CD4-positive, alpha-beta T cell (primary cell): ENCODE measurements around the gene PLEKHA8. TPM values are rescaled to one million over a fixed set of nuclear protein-coding genes. Genes with fewer than 3 reads are reported as not detected.
"Not testable (repeated sequence)": the region's sequence is repeated elsewhere in the genome, so short reads cannot be mapped to it uniquely, and the experiment has no call there.

Experiments used
- ATAC-seq: fragments of 200-7000 bp; cut with Tn5 transposase; one replicate; pipeline ENCODE4 v1.10.0; 2022; ENCODE audit warnings: mild to moderate bottlenecking; ENCODE audit not compliant: poor library complexity
- CTCF ChIA-PET: fragments of 350-600 bp; sonication (Branson Sonifier 250); formaldehyde crosslinking; loops from one replicate; lab custom pipeline; 2021; ENCODE audit warnings: antibody characterized with exemption, inconsistent platforms; lab: Charles Lee
- POLR2A ChIA-PET: fragments of 350-600 bp; sonication (Branson Sonifier 250); formaldehyde crosslinking; loops from one replicate; lab custom pipeline; 2021; ENCODE audit warnings: antibody characterized with exemption, inconsistent platforms; lab: Charles Lee
- DNase-seq, 14 experiments: peaks; one replicate each; pipeline ENCODE4 v3.0.0-alpha.2; 2013 to 2020; ENCODE audit warnings: mixed read lengths in 2 of 14
- H3K27ac ChIP-seq, 2 donors: one replicate each; pipeline versions ENCODE4 v1.5.1 to v1.7.0; 2013; ENCODE audit warnings: low read length in 2 of 2, low read depth in 1 of 2, mild to moderate bottlenecking in 1 of 2
- H3K27me3 ChIP-seq, 2 experiments: 1 replicate in 1 of 2; 2 replicates in 1 of 2; pipeline versions ENCODE4 v1.6.1 to v1.7.0; 2013; ENCODE audit warnings: low read length in 2 of 2, control low read depth in 1 of 2, mild to moderate bottlenecking in 1 of 2, moderate library complexity in 1 of 2; ENCODE audit not compliant: insufficient read depth in 2 of 2, control insufficient read depth in 1 of 2
- H3K36me3 ChIP-seq: one replicate; pipeline ENCODE4 v1.6.1; 2013; ENCODE audit warnings: low read length, control low read depth; ENCODE audit not compliant: insufficient read depth
- H3K4me1 ChIP-seq: one replicate; pipeline ENCODE4 v1.6.1; 2013; ENCODE audit warnings: low read length, control low read depth; ENCODE audit not compliant: insufficient read depth
- H3K4me3 ChIP-seq: one replicate; pipeline ENCODE4 v1.5.1; 2013; ENCODE audit warnings: mild to moderate bottlenecking, low read length, moderate library complexity
- H3K9me3 ChIP-seq, 2 experiments: 1 replicate in 1 of 2; 2 replicates in 1 of 2; pipeline versions ENCODE4 v1.6.1 to v1.7.0; 2013; ENCODE audit warnings: low read length in 2 of 2, mild to moderate bottlenecking in 2 of 2, control low read depth in 1 of 2, moderate library complexity in 1 of 2; ENCODE audit not compliant: control insufficient read depth in 1 of 2, insufficient read depth in 1 of 2
- H3K27ac Mint-ChIP-seq: one replicate; pipeline ENCODE4 v1.8.0; 2020; ENCODE audit warnings: mixed read lengths
- H3K27me3 Mint-ChIP-seq: one replicate; pipeline ENCODE4 v1.8.0; 2021; ENCODE audit warnings: mixed read lengths
- H3K36me3 Mint-ChIP-seq: one replicate; pipeline ENCODE4 v1.8.0; 2021; ENCODE audit warnings: low read depth, mixed read lengths
- H3K4me1 Mint-ChIP-seq: one replicate; pipeline ENCODE4 v1.8.0; 2021; ENCODE audit warnings: low read depth, mixed read lengths
- H3K4me3 Mint-ChIP-seq: one replicate; pipeline ENCODE4 v1.8.0; 2020; ENCODE audit warnings: mild to moderate bottlenecking, mixed read lengths
- H3K9me3 Mint-ChIP-seq: one replicate; pipeline ENCODE4 v1.8.0; 2020; ENCODE audit warnings: mixed read lengths
- CTCF ChIP-seq: fragments of 200-600 bp; IDR thresholded peaks from one replicate; pipeline ENCODE4 v1.8.0; 2022; ENCODE audit warnings: antibody characterized with exemption, mild to moderate bottlenecking
- intact Hi-C, 2 experiments: fragments of 100-400 bp; cut with DNase I in 1 of 2; cut with micrococcal nuclease in 1 of 2; formaldehyde crosslinking; loops; one replicate each; pipeline versions ENCODE4 v1.15.1 to v1.9.0; 2023 to 2025; cut with DNase I, micrococcal nuclease
- total RNA-seq, 174 experiments: library from RNA in 2 of 174; stranded (reverse) in 2 of 174; gene quantifications; one replicate each; pipeline ENCODE4 v1.2.3 and lab custom pipeline; 2021 to 2026

PLEKHA8 gene
- total RNA-seq, 2 experiments from 2014 or later: 7.0 to 7.4 TPM

GRCh38 chr7:30093420-30093952, 65.3 kb downstream of the PLEKHA8 start:
- H3K9me3 ChIP-seq: peaks cover 0 to 6% of the 10 kb centered on the region in 2 experiments
- no peak for TF ChIP-seq CTCF
- POLR2A ChIA-PET: no interaction called here
- DNase-seq (no peak), ATAC-seq (no peak)
- Mint-ChIP-seq H3K27ac (no peak overlapping the region), H3K4me3 (no peak overlapping the region), H3K27me3 (no peaks in the 10 kb centered on the region), H3K36me3 (peaks cover 7% of the 10 kb centered on the region), H3K4me1 (no peaks in the 10 kb centered on the region), H3K9me3 (peaks cover 2% of the 10 kb centered on the region)
- no peak overlapping the region for H3K4me3 ChIP-seq
- no peaks in the 10 kb centered on the region for H3K27me3 ChIP-seq
- CTCF ChIA-PET: no interaction called here
- H3K4me1 ChIP-seq: no peaks in the 10 kb centered on the region
- no peak overlapping the region for H3K27ac ChIP-seq
- no peaks in the 10 kb centered on the region for H3K36me3 ChIP-seq
- intact Hi-C loops: no loop called here

- POLR2A ChIA-PET, CTCF ChIA-PET, H3K27me3 Mint-ChIP-seq: not testable (repeated sequence)
These were observed 70.4 kb downstream of the PLEKHA8 start for GRCh38 chr7:30098599-30098998.

GRCh38 chr7:30102281-30102680, 74.1 kb downstream of the PLEKHA8 start:
- no peaks in the 10 kb centered on the region for H3K27me3 ChIP-seq
- H3K4me3 Mint-ChIP-seq: no peak overlapping the region
- no peak overlapping the region for H3K4me3 ChIP-seq
- ATAC-seq: no peak
- H3K36me3 ChIP-seq: peaks cover 2% of the 10 kb centered on the region
- intact Hi-C loops: no loop called here
- H3K9me3 Mint-ChIP-seq: no peaks in the 10 kb centered on the region
- no peak for DNase-seq
- no peak overlapping the region for H3K27ac Mint-ChIP-seq
- TF ChIP-seq CTCF: no peak
- H3K27ac ChIP-seq: no peak overlapping the region
- peaks cover 0 to 7% of the 10 kb centered on the region in 2 experiments for H3K9me3 ChIP-seq
- no peaks in the 10 kb centered on the region for H3K36me3 Mint-ChIP-seq
- no peaks in the 10 kb centered on the region for H3K27me3 Mint-ChIP-seq
- H3K4me1 Mint-ChIP-seq: no peaks in the 10 kb centered on the region
- ChIA-PET POLR2A (no interaction called here), CTCF (no interaction called here)
- no peaks in the 10 kb centered on the region for H3K4me1 ChIP-seq

More at GRCh38 chr7:30098599-30098998, 70.4 kb downstream of the PLEKHA8 start:
- H3K4me1 Mint-ChIP-seq, H3K36me3 ChIP-seq, H3K4me3 Mint-ChIP-seq, H3K9me3 ChIP-seq, H3K4me3 ChIP-seq, H3K4me1 ChIP-seq, H3K27ac ChIP-seq, intact Hi-C loops, H3K27ac Mint-ChIP-seq, H3K36me3 Mint-ChIP-seq, ATAC-seq, DNase-seq, H3K9me3 Mint-ChIP-seq, H3K27me3 ChIP-seq: not testable (repeated sequence)

GRCh38 chr7:30104157-30104556, 75.9 kb downstream of the PLEKHA8 start:
- Mint-ChIP-seq H3K4me3 (no peak overlapping the region), H3K36me3 (no peaks in the 10 kb centered on the region), H3K4me1 (no peaks in the 10 kb centered on the region), H3K27ac (no peak overlapping the region), H3K27me3 (no peaks in the 10 kb centered on the region), H3K9me3 (no peaks in the 10 kb centered on the region)
- POLR2A ChIA-PET: no interaction called here
- no peaks in the 10 kb centered on the region for H3K9me3 ChIP-seq
- intact Hi-C loops: no loop called here
- no peak for ATAC-seq
- no peaks in the 10 kb centered on the region for H3K27me3 ChIP-seq
- H3K4me1 ChIP-seq: no peaks in the 10 kb centered on the region
- H3K36me3 ChIP-seq: peaks cover 2% of the 10 kb centered on the region
- no peak overlapping the region for H3K27ac ChIP-seq
- no peak for TF ChIP-seq CTCF
- CTCF ChIA-PET: no interaction called here
- no peak overlapping the region for H3K4me3 ChIP-seq
- no peak for DNase-seq
